GM23338 (cell line): Measurements from ENCODE around the gene PPP1R14B. TPM values are rescaled to one million over a fixed set of nuclear protein-coding genes. Genes with fewer than 3 reads are reported as not detected.

Experiments
- ATAC-seq: fragments of 200-7000 bp; cut with Tn5 transposase; 3 replicates; pipeline ENCODE4 v1.9.1; 2020
- DNase-seq: peaks from one replicate; pipeline ENCODE4 v3.0.0-alpha.2; 2015; ENCODE audit warnings: low spot score
- H2AFZ ChIP-seq: fragments of 200-600 bp; sonication (generic); 2 replicates; pipeline ENCODE4 v1.8.0; 2016; ENCODE audit warnings: antibody characterized with exemption, mild to moderate bottlenecking, moderate library complexity
- H3F3A ChIP-seq: fragments of 200-600 bp; sonication (generic); replicated peaks from 2 replicates; pipeline ENCODE4 v1.8.0; 2017; ENCODE audit warnings: antibody characterized with exemption, mixed run types, low read depth
- H3K27ac ChIP-seq: fragments of 200-600 bp; sonication (generic); 2 replicates; pipeline ENCODE4 v1.6.1; 2016; ENCODE audit warnings: low read depth
- H3K27me3 ChIP-seq: fragments of 200-600 bp; sonication (generic); 2 replicates; pipeline ENCODE4 v1.8.0; 2016; ENCODE audit warnings: mild to moderate bottlenecking, mixed run types, moderate library complexity; ENCODE audit not compliant: insufficient read depth
- H3K36me3 ChIP-seq: fragments of 200-600 bp; sonication (generic); 2 replicates; pipeline ENCODE4 v1.8.0; 2016; ENCODE audit warnings: mild to moderate bottlenecking; ENCODE audit not compliant: insufficient read depth
- H3K4me1 ChIP-seq: fragments of 200-600 bp; sonication (generic); 2 replicates; pipeline ENCODE4 v1.8.0; 2016; ENCODE audit warnings: mild to moderate bottlenecking, moderate library complexity; ENCODE audit not compliant: insufficient read depth
- H3K4me2 ChIP-seq: fragments of 200-600 bp; sonication (generic); 2 replicates; pipeline ENCODE4 v1.7.1; 2017; ENCODE audit warnings: mixed run types
- H3K4me3 ChIP-seq: fragments of 200-600 bp; sonication (generic); 2 replicates; pipeline ENCODE4 v1.6.1; 2016; ENCODE audit warnings: mixed run types
- H3K79me2 ChIP-seq: fragments of 200-600 bp; sonication (generic); replicated peaks from 2 replicates; pipeline ENCODE4 v1.8.0; 2017; ENCODE audit warnings: mild to moderate bottlenecking; ENCODE audit not compliant: insufficient read depth
- H3K9me2 ChIP-seq: fragments of 200-600 bp; sonication (generic); 2 replicates; pipeline ENCODE4 v1.8.0; 2017; ENCODE audit not compliant: insufficient read depth
- H4K20me1 ChIP-seq: fragments of 200-600 bp; sonication (generic); replicated peaks from 2 replicates; pipeline ENCODE4 v1.8.0; 2017; ENCODE audit warnings: mild to moderate bottlenecking; ENCODE audit not compliant: insufficient read depth
- H3K27ac Mint-ChIP-seq: 2 replicates; pipeline ENCODE4 v1.8.0; 2020; ENCODE audit warnings: inconsistent platforms, mild to moderate bottlenecking, moderate library complexity, mixed read lengths
- H3K27me3 Mint-ChIP-seq: 3 replicates; pipeline ENCODE4 v1.8.0; 2022; ENCODE audit warnings: low read depth, mild to moderate bottlenecking, moderate library complexity, mixed read lengths, inconsistent platforms; ENCODE audit not compliant: insufficient read depth, poor library complexity
- H3K36me3 Mint-ChIP-seq: 3 replicates; pipeline ENCODE4 v1.8.0; 2021; ENCODE audit warnings: low read depth, mild to moderate bottlenecking, inconsistent platforms, moderate library complexity, mixed read lengths
- H3K4me1 Mint-ChIP-seq: 3 replicates; pipeline ENCODE4 v1.8.0; 2020; ENCODE audit warnings: mild to moderate bottlenecking, inconsistent platforms, mixed read lengths
- H3K4me3 Mint-ChIP-seq: 3 replicates; pipeline ENCODE4 v1.8.0; 2021; ENCODE audit warnings: moderate library complexity, mild to moderate bottlenecking, inconsistent platforms, mixed read lengths
- H3K9me3 Mint-ChIP-seq: 3 replicates; pipeline ENCODE4 v1.8.0; 2020; ENCODE audit warnings: moderate library complexity, mild to moderate bottlenecking, inconsistent platforms, mixed read lengths
- JUNB ChIP-seq: IDR thresholded peaks from one replicate; pipeline ENCODE4 v1.6.1; 2016; ENCODE audit warnings: antibody characterized with exemption; ENCODE audit not compliant: unreplicated experiment
- ZNF114 ChIP-seq: fragments of 250-450 bp; sonication (Bioruptor Pico); IDR thresholded peaks from 2 replicates; pipeline ENCODE4 v1.5.0; 2020; ENCODE audit warnings: mild to moderate bottlenecking, moderate library complexity
- polyA plus RNA-seq: library from polyadenylated mRNA; unstranded; fragments of >200 nt; fragmentation: Nextera tagmentation; extraction: Ambion mirVana; gene quantifications from 2 replicates; pipeline ENCODE4 v1.2.1, GENCODE V29; 2016
- total RNA-seq: library from RNA; depleted of rRNA; stranded (reverse); fragments of >200 nt; shearing (Covaris generic); gene quantifications from 2 replicates; pipeline ENCODE4 v1.2.3, GENCODE V29; 2014
- TF ChIP-seq, protein P1 (sequence below), 2 experiments: fragments of 200-600 bp in 1 of 2; sonication (generic) in 1 of 2; conservative IDR thresholded peaks; 2 replicates each; pipeline versions ENCODE4 v1.5.1 to v1.6.1; 2016 to 2017; ENCODE audit warnings: antibody characterized with exemption in 2 of 2, low read depth in 2 of 2, mild to moderate bottlenecking in 2 of 2, moderate library complexity in 1 of 2
- TF ChIP-seq, protein P2 (sequence below): IDR thresholded peaks from one replicate; pipeline ENCODE4 v1.6.1; 2018; ENCODE audit warnings: antibody characterized with exemption; ENCODE audit not compliant: unreplicated experiment
- TF ChIP-seq, protein P3 (sequence below): IDR thresholded peaks from 2 replicates; pipeline ENCODE4 v1.6.1; 2016; ENCODE audit warnings: antibody characterized with exemption

Gene PPP1R14B
- total and polyA plus RNA-seq, 2 experiments from 2014 or later: 250 to 315 TPM

DNA sequence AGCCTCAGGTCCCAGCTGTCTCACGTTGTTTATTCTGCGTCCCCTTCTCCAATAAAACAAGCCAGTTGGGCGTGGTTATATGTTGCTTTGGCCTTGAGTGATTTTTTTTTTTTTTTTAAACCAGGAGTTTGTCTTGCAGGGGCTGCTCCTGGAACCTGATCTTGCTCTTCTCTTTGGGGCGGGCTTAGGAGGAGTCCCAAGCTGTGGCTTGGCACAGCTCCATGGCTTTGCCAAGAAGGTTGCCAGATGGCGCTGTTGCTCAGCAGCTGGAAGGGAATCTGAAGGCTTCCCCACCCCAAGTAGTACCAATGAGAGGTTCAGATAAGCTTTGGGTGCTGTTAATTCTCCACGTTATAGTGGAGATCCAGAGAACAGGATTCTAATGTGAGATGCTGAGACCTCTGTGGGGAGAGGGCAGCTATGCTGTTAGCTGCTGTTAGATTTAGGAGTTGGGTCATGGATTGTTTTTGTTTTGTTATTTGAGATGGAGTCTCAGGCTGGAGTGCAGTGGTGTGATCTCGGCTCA is 42.2 kb downstream of the PPP1R14B start:
- DNase-seq (peak; percentile 93), ATAC-seq (peak; percentile 85)
- no peaks in the 10 kb centered on the region; the same call in 1 of the 2 replicates for H3K4me1 ChIP-seq
- H3K27me3 ChIP-seq: no peaks in the 10 kb centered on the region
- H3K79me2 ChIP-seq: 0 out of 2 replicates have a peak, but pooled peaks cover 6% of the 10 kb centered on the region
- peak overlapping the region; percentile 67 for H3K27ac Mint-ChIP-seq
- H3K4me3 ChIP-seq: no peak overlapping the region
- peaks cover 45% of the 10 kb centered on the region for H3K36me3 ChIP-seq
- H3K9me3 Mint-ChIP-seq: no peaks in the 10 kb centered on the region
- H2AFZ ChIP-seq: no peak overlapping the region
- H3K4me2 ChIP-seq: no peak overlapping the region
- H4K20me1 ChIP-seq: peaks cover 31% of the 10 kb centered on the region
- H3K4me1 Mint-ChIP-seq: peaks cover 18% of the 10 kb centered on the region
- H3K27ac ChIP-seq: no peak overlapping the region
- no peaks in the 10 kb centered on the region for H3K9me2 ChIP-seq
- H3F3A ChIP-seq: peaks cover 46% of the 10 kb centered on the region
- H3K36me3 Mint-ChIP-seq: peaks cover 64% of the 10 kb centered on the region
- H3K4me3 Mint-ChIP-seq: no peak overlapping the region
- TF ChIP-seq JUNB: no peak
- TF ChIP-seq, protein P1, sequence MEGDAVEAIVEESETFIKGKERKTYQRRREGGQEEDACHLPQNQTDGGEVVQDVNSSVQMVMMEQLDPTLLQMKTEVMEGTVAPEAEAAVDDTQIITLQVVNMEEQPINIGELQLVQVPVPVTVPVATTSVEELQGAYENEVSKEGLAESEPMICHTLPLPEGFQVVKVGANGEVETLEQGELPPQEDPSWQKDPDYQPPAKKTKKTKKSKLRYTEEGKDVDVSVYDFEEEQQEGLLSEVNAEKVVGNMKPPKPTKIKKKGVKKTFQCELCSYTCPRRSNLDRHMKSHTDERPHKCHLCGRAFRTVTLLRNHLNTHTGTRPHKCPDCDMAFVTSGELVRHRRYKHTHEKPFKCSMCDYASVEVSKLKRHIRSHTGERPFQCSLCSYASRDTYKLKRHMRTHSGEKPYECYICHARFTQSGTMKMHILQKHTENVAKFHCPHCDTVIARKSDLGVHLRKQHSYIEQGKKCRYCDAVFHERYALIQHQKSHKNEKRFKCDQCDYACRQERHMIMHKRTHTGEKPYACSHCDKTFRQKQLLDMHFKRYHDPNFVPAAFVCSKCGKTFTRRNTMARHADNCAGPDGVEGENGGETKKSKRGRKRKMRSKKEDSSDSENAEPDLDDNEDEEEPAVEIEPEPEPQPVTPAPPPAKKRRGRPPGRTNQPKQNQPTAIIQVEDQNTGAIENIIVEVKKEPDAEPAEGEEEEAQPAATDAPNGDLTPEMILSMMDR (conservative IDR thresholded peaks at IDR 0.05; ENCODE audit: low read depth in 2 of 2): peak; percentile 83 to 92
- H3K27me3 Mint-ChIP-seq: peaks cover 16% of the 10 kb centered on the region

DNA sequence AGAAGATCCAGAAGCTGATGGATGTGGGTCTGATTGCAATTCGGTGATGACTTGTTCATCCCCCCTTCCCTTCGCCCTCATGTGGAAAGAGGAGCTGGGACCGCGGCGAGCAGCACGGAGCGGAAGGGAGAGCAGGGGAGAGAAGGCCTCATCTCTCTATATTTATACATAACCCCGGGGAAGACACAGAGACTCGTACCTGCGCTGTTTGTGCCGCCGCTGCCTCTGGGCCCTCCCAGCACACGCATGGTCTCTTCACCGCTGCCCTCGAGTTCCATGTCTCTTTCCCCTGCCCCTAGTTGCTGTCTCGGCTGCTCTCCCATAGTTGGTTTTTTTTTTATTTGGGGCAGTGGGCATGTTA is 42.7 kb downstream of the PPP1R14B start:
- H3K4me1 Mint-ChIP-seq: peaks cover 18% of the 10 kb centered on the region
- H4K20me1 ChIP-seq: peaks cover 33% of the 10 kb centered on the region
- peaks cover 49% of the 10 kb centered on the region for H3K36me3 ChIP-seq
- H3K36me3 Mint-ChIP-seq: peaks cover 69% of the 10 kb centered on the region
- ATAC-seq (no peak), DNase-seq (no peak)
- H3K27ac Mint-ChIP-seq: peak overlapping the region; percentile 49; the same call in 1 of the 2 replicates
- no peak overlapping the region for H2AFZ ChIP-seq
- H3K4me2 ChIP-seq: no peak overlapping the region
- H3K27me3 ChIP-seq: no peaks in the 10 kb centered on the region
- H3K27me3 Mint-ChIP-seq: peaks cover 14% of the 10 kb centered on the region
- no peak for TF ChIP-seq ZNF114 (CRISPR knock-in tag)
- TF ChIP-seq, protein P1 (conservative IDR thresholded peaks at IDR 0.05; ENCODE audit: low read depth in 2 of 2): no peak
- peaks cover 47% of the 10 kb centered on the region for H3F3A ChIP-seq
- no peaks in the 10 kb centered on the region; the same call in 1 of the 2 replicates for H3K4me1 ChIP-seq
- 0 out of 2 replicates have a peak, but pooled peaks cover 6% of the 10 kb centered on the region for H3K79me2 ChIP-seq
- H3K27ac ChIP-seq: no peak overlapping the region
- no peaks in the 10 kb centered on the region for H3K9me2 ChIP-seq
- H3K4me3 ChIP-seq: no peak overlapping the region
- H3K4me3 Mint-ChIP-seq: no peak overlapping the region
- no peaks in the 10 kb centered on the region for H3K9me3 Mint-ChIP-seq

DNA sequence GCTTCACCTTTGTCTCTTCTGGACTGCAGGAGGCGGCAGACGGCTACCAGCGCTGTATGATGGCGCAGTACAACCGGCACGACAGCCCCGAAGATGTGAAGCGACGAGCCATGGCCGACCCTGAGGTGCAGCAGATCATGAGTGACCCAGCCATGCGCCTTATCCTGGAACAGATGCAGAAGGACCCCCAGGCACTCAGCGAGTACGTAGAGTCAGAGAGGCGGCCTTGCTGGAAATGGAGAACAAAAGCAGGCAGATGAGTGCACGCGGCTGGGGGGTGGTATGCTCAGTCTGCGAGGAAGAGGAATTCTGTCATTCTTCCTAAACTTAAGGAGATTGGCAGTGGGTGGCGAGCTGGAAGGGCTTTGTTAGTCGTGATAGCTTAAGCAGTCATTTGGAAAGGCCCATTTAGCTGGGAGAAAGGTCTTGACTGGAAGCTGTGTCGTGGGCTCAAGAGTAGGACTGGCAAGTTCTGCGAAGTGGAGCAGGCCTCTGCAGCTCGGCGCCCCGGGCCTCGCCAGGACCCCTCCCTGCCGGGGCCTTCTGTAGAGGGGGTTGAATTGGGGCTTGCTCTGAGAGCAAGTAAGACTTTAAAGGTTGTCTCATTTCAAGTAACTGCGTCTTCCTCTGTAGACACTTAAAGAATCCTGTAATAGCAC is 43.2 kb downstream of the PPP1R14B start:
- peaks cover 10% of the 10 kb centered on the region for H3K27me3 Mint-ChIP-seq
- Histone ChIP-seq H3K79me2 (0 out of 2 replicates have a peak, but pooled peaks cover 10% of the 10 kb centered on the region), H3K36me3 (peaks cover 54% of the 10 kb centered on the region), H3K4me1 (no peaks in the 10 kb centered on the region; the same call in 1 of the 2 replicates), H3K4me3 (no peak overlapping the region), H3F3A (peaks cover 49% of the 10 kb centered on the region), H3K9me2 (no peaks in the 10 kb centered on the region), H4K20me1 (peaks cover 38% of the 10 kb centered on the region), H3K27ac (no peak overlapping the region; the same call in 1 of the 2 replicates), H2AFZ (no peak overlapping the region), H3K4me2 (no peak overlapping the region), H3K27me3 (no peaks in the 10 kb centered on the region)
- peaks cover 18% of the 10 kb centered on the region for H3K4me1 Mint-ChIP-seq
- H3K9me3 Mint-ChIP-seq: no peaks in the 10 kb centered on the region
- DNase-seq (no peak), ATAC-seq (no peak)
- H3K36me3 Mint-ChIP-seq: peaks cover 74% of the 10 kb centered on the region
- no peak overlapping the region for H3K27ac Mint-ChIP-seq
- no peak overlapping the region for H3K4me3 Mint-ChIP-seq
- TF ChIP-seq, protein P1 (conservative IDR thresholded peaks at IDR 0.05; ENCODE audit: low read depth in 2 of 2): no peak
- TF ChIP-seq, protein P2, sequence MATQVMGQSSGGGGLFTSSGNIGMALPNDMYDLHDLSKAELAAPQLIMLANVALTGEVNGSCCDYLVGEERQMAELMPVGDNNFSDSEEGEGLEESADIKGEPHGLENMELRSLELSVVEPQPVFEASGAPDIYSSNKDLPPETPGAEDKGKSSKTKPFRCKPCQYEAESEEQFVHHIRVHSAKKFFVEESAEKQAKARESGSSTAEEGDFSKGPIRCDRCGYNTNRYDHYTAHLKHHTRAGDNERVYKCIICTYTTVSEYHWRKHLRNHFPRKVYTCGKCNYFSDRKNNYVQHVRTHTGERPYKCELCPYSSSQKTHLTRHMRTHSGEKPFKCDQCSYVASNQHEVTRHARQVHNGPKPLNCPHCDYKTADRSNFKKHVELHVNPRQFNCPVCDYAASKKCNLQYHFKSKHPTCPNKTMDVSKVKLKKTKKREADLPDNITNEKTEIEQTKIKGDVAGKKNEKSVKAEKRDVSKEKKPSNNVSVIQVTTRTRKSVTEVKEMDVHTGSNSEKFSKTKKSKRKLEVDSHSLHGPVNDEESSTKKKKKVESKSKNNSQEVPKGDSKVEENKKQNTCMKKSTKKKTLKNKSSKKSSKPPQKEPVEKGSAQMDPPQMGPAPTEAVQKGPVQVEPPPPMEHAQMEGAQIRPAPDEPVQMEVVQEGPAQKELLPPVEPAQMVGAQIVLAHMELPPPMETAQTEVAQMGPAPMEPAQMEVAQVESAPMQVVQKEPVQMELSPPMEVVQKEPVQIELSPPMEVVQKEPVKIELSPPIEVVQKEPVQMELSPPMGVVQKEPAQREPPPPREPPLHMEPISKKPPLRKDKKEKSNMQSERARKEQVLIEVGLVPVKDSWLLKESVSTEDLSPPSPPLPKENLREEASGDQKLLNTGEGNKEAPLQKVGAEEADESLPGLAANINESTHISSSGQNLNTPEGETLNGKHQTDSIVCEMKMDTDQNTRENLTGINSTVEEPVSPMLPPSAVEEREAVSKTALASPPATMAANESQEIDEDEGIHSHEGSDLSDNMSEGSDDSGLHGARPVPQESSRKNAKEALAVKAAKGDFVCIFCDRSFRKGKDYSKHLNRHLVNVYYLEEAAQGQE: no peak
- TF ChIP-seq, protein P3, sequence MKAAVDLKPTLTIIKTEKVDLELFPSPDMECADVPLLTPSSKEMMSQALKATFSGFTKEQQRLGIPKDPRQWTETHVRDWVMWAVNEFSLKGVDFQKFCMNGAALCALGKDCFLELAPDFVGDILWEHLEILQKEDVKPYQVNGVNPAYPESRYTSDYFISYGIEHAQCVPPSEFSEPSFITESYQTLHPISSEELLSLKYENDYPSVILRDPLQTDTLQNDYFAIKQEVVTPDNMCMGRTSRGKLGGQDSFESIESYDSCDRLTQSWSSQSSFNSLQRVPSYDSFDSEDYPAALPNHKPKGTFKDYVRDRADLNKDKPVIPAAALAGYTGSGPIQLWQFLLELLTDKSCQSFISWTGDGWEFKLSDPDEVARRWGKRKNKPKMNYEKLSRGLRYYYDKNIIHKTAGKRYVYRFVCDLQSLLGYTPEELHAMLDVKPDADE: no peak
